Cardiac muscle cell (in vitro differentiated cells and primary cell): ENCODE measurements around the gene CHMP2B. TPM values are rescaled to one million over a fixed set of nuclear protein-coding genes. Genes with fewer than 3 reads are reported as not detected.
A peak's percentile ranks its signal among the peaks of the same experiment; 100 is the strongest.
"Not testable (repeated sequence)": the region's sequence is repeated elsewhere in the genome, so short reads cannot be mapped to it uniquely, and the experiment has no call there.

Experiments used
- DNase-seq, 2 donors: peaks; one replicate each; pipeline versions ENCODE4 v3.0.0 to v3.0.0-alpha.2; 2010 to 2017; ENCODE audit warnings: low read depth in 1 of 2, low spot score in 1 of 2
- H3K27ac ChIP-seq: fragments of 200-600 bp; sonication (generic); 2 replicates; pipeline ENCODE4 v1.5.1; 2016
- H3K27me3 ChIP-seq: fragments of 200-600 bp; sonication (generic); 2 replicates; pipeline ENCODE4 v1.6.0; 2016; ENCODE audit warnings: control low read depth
- H3K36me3 ChIP-seq: fragments of 200-600 bp; sonication (generic); 2 replicates; pipeline ENCODE4 v1.5.1; 2016; ENCODE audit warnings: control low read depth
- H3K4me1 ChIP-seq: fragments of 200-600 bp; sonication (generic); 2 replicates; pipeline ENCODE4 v1.8.1; 2017; ENCODE audit warnings: low read depth, mild to moderate bottlenecking, mixed run types
- H3K4me3 ChIP-seq: fragments of 200-600 bp; sonication (generic); 2 replicates; pipeline ENCODE4 v1.5.1; 2016; ENCODE audit warnings: mild to moderate bottlenecking
- H3K9me3 ChIP-seq: fragments of 200-600 bp; sonication (generic); 2 replicates; pipeline ENCODE4 v1.5.1; 2017; ENCODE audit warnings: low read depth, mild to moderate bottlenecking, control low read depth
- polyA plus RNA-seq: library from polyadenylated mRNA; unstranded; fragments of >200 nt; fragmentation: Nextera tagmentation; extraction: Ambion mirVana; gene quantifications from 2 replicates; pipeline ENCODE4 v1.2.1, GENCODE V29; 2016
- total RNA-seq: library from RNA; depleted of rRNA; stranded (reverse); fragments of >200 nt; gene quantifications from 2 replicates; pipeline ENCODE4 v1.2.3, GENCODE V29; 2016
- TF ChIP-seq, protein P1 (sequence below): IDR thresholded peaks from 2 replicates; pipeline ENCODE4 v1.5.1; 2012; ENCODE audit warnings: low read depth, mild to moderate bottlenecking, low read length

Gene CHMP2B
- total and polyA plus RNA-seq, 2 experiments from 2014 or later: 20.0 to 60.2 TPM

DNA sequence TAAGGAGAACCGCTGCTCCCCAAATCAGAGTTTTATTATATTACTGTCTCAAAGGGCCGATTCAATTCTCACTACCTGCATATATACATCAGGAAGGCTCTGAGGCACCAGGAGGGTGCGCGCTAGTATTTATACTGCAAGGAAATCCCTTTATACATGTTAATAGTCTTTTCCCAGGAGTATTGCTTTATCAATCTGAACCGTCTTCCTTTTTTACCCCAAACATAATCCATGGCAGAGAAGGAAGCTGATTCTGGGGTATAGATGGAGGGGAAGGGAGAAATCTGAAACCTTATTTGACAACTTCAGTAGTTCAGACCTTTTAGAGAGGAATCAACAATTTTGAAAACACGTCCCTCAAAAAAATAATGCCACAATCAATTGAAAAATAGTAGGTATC, 49.4 kb downstream of the CHMP2B start, which contains the start of gene POU1F1:
Gene POU1F1 (minus strand): TSS at position 101 of the 400 bp plus-strand sequence. CDS start 122 bp downstream, outside the sequence.
- no peaks in the 10 kb centered on the region for H3K4me1 ChIP-seq
- no peak within 1 kb of the TSS for H3K27ac ChIP-seq
- H3K27me3 ChIP-seq: no peaks in the 10 kb centered on the region
- H3K36me3 ChIP-seq: no peaks in the 10 kb centered on the region
- TF ChIP-seq, protein P1, sequence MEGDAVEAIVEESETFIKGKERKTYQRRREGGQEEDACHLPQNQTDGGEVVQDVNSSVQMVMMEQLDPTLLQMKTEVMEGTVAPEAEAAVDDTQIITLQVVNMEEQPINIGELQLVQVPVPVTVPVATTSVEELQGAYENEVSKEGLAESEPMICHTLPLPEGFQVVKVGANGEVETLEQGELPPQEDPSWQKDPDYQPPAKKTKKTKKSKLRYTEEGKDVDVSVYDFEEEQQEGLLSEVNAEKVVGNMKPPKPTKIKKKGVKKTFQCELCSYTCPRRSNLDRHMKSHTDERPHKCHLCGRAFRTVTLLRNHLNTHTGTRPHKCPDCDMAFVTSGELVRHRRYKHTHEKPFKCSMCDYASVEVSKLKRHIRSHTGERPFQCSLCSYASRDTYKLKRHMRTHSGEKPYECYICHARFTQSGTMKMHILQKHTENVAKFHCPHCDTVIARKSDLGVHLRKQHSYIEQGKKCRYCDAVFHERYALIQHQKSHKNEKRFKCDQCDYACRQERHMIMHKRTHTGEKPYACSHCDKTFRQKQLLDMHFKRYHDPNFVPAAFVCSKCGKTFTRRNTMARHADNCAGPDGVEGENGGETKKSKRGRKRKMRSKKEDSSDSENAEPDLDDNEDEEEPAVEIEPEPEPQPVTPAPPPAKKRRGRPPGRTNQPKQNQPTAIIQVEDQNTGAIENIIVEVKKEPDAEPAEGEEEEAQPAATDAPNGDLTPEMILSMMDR: no peak
- H3K4me3 ChIP-seq: no peak within 1 kb of the TSS
- no peak for DNase-seq
- no peaks in the 10 kb centered on the region for H3K9me3 ChIP-seq

GRCh38 chr3:87287011-87287410, 59.9 kb downstream of the CHMP2B start:
- Histone ChIP-seq H3K4me3 (no peak overlapping the region), H3K27ac (no peak overlapping the region), H3K9me3 (no peaks in the 10 kb centered on the region), H3K27me3 (no peaks in the 10 kb centered on the region), H3K36me3 (no peaks in the 10 kb centered on the region), H3K4me1 (no peaks in the 10 kb centered on the region)
- TF ChIP-seq, protein P1: no peak
- no peak for DNase-seq

DNA sequence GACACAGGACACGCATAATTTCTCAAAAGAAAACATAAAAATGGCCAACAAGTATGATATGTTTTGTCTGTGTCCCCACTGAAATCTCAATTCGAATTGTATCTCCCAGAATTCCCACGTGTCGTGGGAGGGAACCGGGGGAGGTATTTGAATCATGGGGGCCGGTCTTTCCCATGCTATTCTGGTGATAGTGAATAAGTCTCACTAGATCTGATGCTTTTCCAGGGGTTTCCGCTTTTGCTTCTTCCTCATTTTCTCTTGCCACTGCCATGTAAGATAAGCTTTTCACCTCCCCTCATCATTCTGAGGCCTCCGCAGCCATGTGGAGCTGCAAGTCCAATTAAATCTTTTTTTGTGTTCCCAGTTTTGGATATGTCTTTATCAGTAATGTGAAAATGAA, 61.3 kb downstream of the CHMP2B start:
- H3K9me3 ChIP-seq: no peaks in the 10 kb centered on the region
- TF ChIP-seq, protein P1: no peak
- no peaks in the 10 kb centered on the region for H3K27me3 ChIP-seq
- no peaks in the 10 kb centered on the region for H3K4me1 ChIP-seq
- no peaks in the 10 kb centered on the region for H3K36me3 ChIP-seq
- no peak overlapping the region for H3K4me3 ChIP-seq
- DNase-seq: no peak
- no peak overlapping the region for H3K27ac ChIP-seq

GRCh38 chr3:87298111-87298718, 71.1 kb downstream of the CHMP2B start:
- H3K4me1 ChIP-seq: no peaks in the 10 kb centered on the region
- H3K36me3 ChIP-seq: no peaks in the 10 kb centered on the region
- H3K9me3 ChIP-seq: no peaks in the 10 kb centered on the region
- H3K27ac ChIP-seq: no peak overlapping the region
- no peak overlapping the region for H3K4me3 ChIP-seq
- TF ChIP-seq, protein P1: peak; percentile 63
- peaks cover 16% of the 10 kb centered on the region for H3K27me3 ChIP-seq
- DNase-seq: peak; percentile 51 to 56

- not testable (repeated sequence) for H3K36me3 ChIP-seq, H3K4me1 ChIP-seq, H3K4me3 ChIP-seq, H3K27ac ChIP-seq, H3K9me3 ChIP-seq, DNase-seq
- peaks cover 25% of the 10 kb centered on the region for H3K27me3 ChIP-seq
Observed at GRCh38 chr3:87305031-87305430, 77.9 kb downstream of the CHMP2B start.

Other genes starting within 250 kb of the CHMP2B start
- gene VGLL3, start 236.2 kb upstream of the CHMP2B start, total RNA-seq: 0.04 and 0.06 TPM in 2 replicates
- 0.04 and 0.29 TPM in 2 replicates for gene VGLL3, start 236.2 kb upstream of the CHMP2B start, polyA plus RNA-seq
- gene POU1F1, start 49.3 kb downstream of the CHMP2B start, total RNA-seq: not detected in 2 replicates
- not detected in 2 replicates for gene POU1F1, start 49.3 kb downstream of the CHMP2B start, polyA plus RNA-seq